Testis (tissue), 3 donors: ENCODE results near the gene NALCN. TPM values are rescaled to one million over a fixed set of nuclear protein-coding genes. Genes with fewer than 3 reads are reported as not detected.

ENCODE experiments used
- DNase-seq: peaks from one replicate; pipeline ENCODE4 v3.0.0-alpha.2; 2019
- H3K27ac ChIP-seq, 2 donors: fragments of 200-600 bp; sonication (generic); one replicate each; pipeline ENCODE4 v1.5.1; 2019
- H3K27me3 ChIP-seq: fragments of 200-600 bp; sonication (generic); one replicate; pipeline ENCODE4 v1.5.1; 2019
- H3K36me3 ChIP-seq: fragments of 200-600 bp; sonication (generic); one replicate; pipeline ENCODE4 v1.5.1; 2017; ENCODE audit warnings: low read depth; ENCODE audit errors: missing control alignments
- H3K4me1 ChIP-seq: fragments of 200-600 bp; sonication (generic); one replicate; pipeline ENCODE4 v1.5.1; 2019
- H3K4me3 ChIP-seq, 2 donors: fragments of 200-600 bp; sonication (generic); one replicate each; pipeline ENCODE4 v1.5.1; 2017 to 2019
- H3K9me3 ChIP-seq: fragments of 200-600 bp; sonication (generic); one replicate; pipeline ENCODE4 v1.5.1; 2017
- CTCF ChIP-seq, 3 experiments: fragments of 450-650 bp in 2 of 3; fragments of 200-600 bp in 1 of 3; sonication (generic) in 1 of 3; IDR thresholded peaks; one replicate each; pipeline ENCODE4 v1.5.1; 2016 to 2019; ENCODE audit warnings: antibody characterized with exemption in 3 of 3, mild to moderate bottlenecking in 2 of 3, moderate library complexity in 1 of 3
- POLR2A ChIP-seq: fragments of 450-650 bp; IDR thresholded peaks from one replicate; pipeline ENCODE4 v1.6.1; 2017; ENCODE audit warnings: antibody characterized with exemption, mild to moderate bottlenecking, moderate library complexity
- WGBS, 2 donors: methylation state at CpG; one replicate each; pipeline ENCODE4 v1.1.5; 2018; 5-methylcytosine and 5-hydroxymethylcytosine counted together
- intact Hi-C: fragments of 100-400 bp; cut with DNase I; formaldehyde crosslinking; loops from one replicate; pipeline ENCODE4 v1.15.1; 2023; ENCODE audit warnings: low total_unique reads
- polyA plus RNA-seq: library from polyadenylated mRNA; stranded (reverse); fragments of 350-450 nt; fragmentation: Illumina TruSeq; extraction: RNeasy Lipid Tissue Mini Kit (QIAGEN cat#74804); gene quantifications from one replicate; pipeline ENCODE4 v1.2.3, GENCODE V29; 2014; ENCODE audit warnings: low read depth, low replicate concordance; ENCODE audit not compliant: insufficient read depth
- total RNA-seq, 2 donors: library from RNA; depleted of rRNA; stranded (reverse); fragments of >200 nt; gene quantifications; one replicate each; pipeline ENCODE4 v1.2.3, GENCODE V29; 2016

Gene NALCN
- total and polyA plus RNA-seq, 3 donors from 2014 or later, result 2.9 to 4.0 (median 3.2) TPM

GRCh38 chr13:101111894-101112293, 304.4 kb downstream of the NALCN start:
- no peak for DNase-seq
- intact Hi-C loops, result no loop called here
- WGBS, 2 donors, result 84 to 94% methylated on average over 2 of the region's 2 CpGs

GRCh38 chr13:101109005-101109404, 307.3 kb downstream of the NALCN start:
- no peaks in the 10 kb centered on the region for H3K9me3 ChIP-seq
- intact Hi-C loops, result no loop called here
- DNase-seq, result no peak
- H3K27ac ChIP-seq, result no peak overlapping the region
- no peaks in the 10 kb centered on the region for H3K36me3 ChIP-seq
- TF ChIP-seq POLR2A (no peak), CTCF (IDR thresholded peaks at IDR 0.05) (no peak)
- H3K4me3 ChIP-seq, result no peak overlapping the region
- WGBS, 2 donors, result 93 to 94% methylated on average over 7 of the region's 7 CpGs
- no peaks in the 10 kb centered on the region for H3K4me1 ChIP-seq
- no peaks in the 10 kb centered on the region for H3K27me3 ChIP-seq

More at GRCh38 chr13:101111894-101112293, 304.4 kb downstream of the NALCN start:
- Histone ChIP-seq H3K4me3 (no peak overlapping the region), H3K27ac (no peak overlapping the region), H3K9me3 (no peaks in the 10 kb centered on the region), H3K36me3 (no peaks in the 10 kb centered on the region), H3K27me3 (no peaks in the 10 kb centered on the region), H3K4me1 (no peaks in the 10 kb centered on the region)
- TF ChIP-seq POLR2A, result no peak
- TF ChIP-seq CTCF (IDR thresholded peaks at IDR 0.05), result no peak

GRCh38 chr13:101098873-101099272, 317.4 kb downstream of the NALCN start:
- intact Hi-C loops, result no loop called here
- H3K4me1 ChIP-seq, result no peaks in the 10 kb centered on the region
- TF ChIP-seq POLR2A (no peak), CTCF (IDR thresholded peaks at IDR 0.05) (no peak)
- DNase-seq, result no peak
- no peaks in the 10 kb centered on the region for H3K27me3 ChIP-seq
- no peak overlapping the region for H3K27ac ChIP-seq
- WGBS, 2 donors, result 84 to 86% methylated on average over 4 of the region's 4 CpGs
- no peaks in the 10 kb centered on the region for H3K9me3 ChIP-seq
- H3K4me3 ChIP-seq, result no peak overlapping the region
- no peaks in the 10 kb centered on the region for H3K36me3 ChIP-seq

- intact Hi-C loops, result no loop called here
- TF ChIP-seq CTCF (IDR thresholded peaks at IDR 0.05) (no peak), POLR2A (no peak)
- Histone ChIP-seq H3K4me3 (no peak overlapping the region), H3K27ac (no peak overlapping the region), H3K36me3 (no peaks in the 10 kb centered on the region), H3K27me3 (no peaks in the 10 kb centered on the region), H3K9me3 (no peaks in the 10 kb centered on the region), H3K4me1 (no peaks in the 10 kb centered on the region)
- DNase-seq, result no peak
These were observed 323.3 kb downstream of the NALCN start for GRCh38 chr13:101092985-101093384.

- intact Hi-C loops, result no loop called here
- WGBS, 2 donors, result 74 to 89% methylated on average over 4 of the region's 4 CpGs
These were observed 326.0 kb downstream of the NALCN start for GRCh38 chr13:101090287-101090686.

More at GRCh38 chr13:101090287-101090686, 326.0 kb downstream of the NALCN start:
- Histone ChIP-seq H3K9me3 (no peaks in the 10 kb centered on the region), H3K27me3 (no peaks in the 10 kb centered on the region), H3K4me3 (no peak overlapping the region), H3K4me1 (no peaks in the 10 kb centered on the region), H3K27ac (no peak overlapping the region), H3K36me3 (no peaks in the 10 kb centered on the region)
- no peak for DNase-seq
- TF ChIP-seq POLR2A (no peak), CTCF (IDR thresholded peaks at IDR 0.05) (no peak)
